ENCODE data around the gene CARD8.

DNA sequence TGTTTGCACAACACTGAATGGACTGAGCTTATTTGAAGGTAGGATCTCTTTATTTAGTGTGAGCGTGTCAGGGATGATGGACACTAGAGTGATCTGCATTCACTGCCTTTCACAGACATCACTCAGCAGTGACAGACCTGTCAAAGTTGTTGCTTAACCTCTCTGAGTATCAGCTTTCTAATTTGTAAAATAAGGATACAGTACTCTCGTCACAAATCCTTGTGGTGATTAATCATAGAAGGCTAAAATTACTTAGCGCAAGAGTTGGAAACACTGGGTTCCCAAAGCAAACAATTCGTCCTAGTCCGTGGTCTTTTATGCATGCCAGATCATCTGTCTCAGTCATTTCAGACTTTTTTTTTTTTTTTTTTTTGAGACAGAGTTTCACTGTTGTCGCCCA, 16.6 kb downstream of the CARD8 start:
- TF ChIP-seq CTCF (IDR thresholded peaks at IDR 0.05) (no peak), POLR2A (IDR thresholded peaks at IDR 0.05) (no peak), POLR2AphosphoS5 (IDR thresholded peaks at IDR 0.05) (no peak), EP300 (IDR thresholded peaks at IDR 0.05) (no peak)

Data from upper lobe of left lung (tissue), 4 donors.